ENCODE measurements around the gene NXPH3. TPM values are rescaled to one million over a fixed set of nuclear protein-coding genes. Genes with fewer than 3 reads are reported as not detected.

Gene NXPH3
- total and polyA plus RNA-seq, 9 of the 15 experiments (the other 6 are each of a cell fraction or from before 2014, with no cell fraction given), result 0.04 to 0.27 (median 0.07) TPM; not detected in 2

GRCh38 chr17:49588312-49588711, 12.6 kb downstream of the NXPH3 start:
- POLR2A ChIA-PET, result interaction anchor here (2.0 kb wide), 1 partner anchor 9 kb away, joined by 8 read pairs; no protein-coding TSS in a partner anchor
- Histone ChIP-seq H3K27ac (ENCODE audit: extremely low read depth, low read depth, low read length) (no peak overlapping the region), H3K27me3 (ENCODE audit: control insufficient read depth in 2 of 2, insufficient read depth in 2 of 2, low read length in 2 of 2) (no peaks in the 10 kb centered on the region), H3K9ac (ENCODE audit: insufficient read depth in 1 of 2, low read depth in 2 of 2, low read length in 2 of 2) (no peak overlapping the region), H3K9me3 (replicated peaks; ENCODE audit: control insufficient read depth, insufficient read depth, low read depth, low read length) (no peaks in the 10 kb centered on the region), H3K4me2 (ENCODE audit: insufficient read depth, low read length) (no peak overlapping the region), H3K4me3 (no peak overlapping the region), H3K4me1 (replicated peaks in 1 of 2; ENCODE audit: control insufficient read depth in 2 of 2, insufficient read depth in 2 of 2, low read length in 2 of 2) (no peaks in the 10 kb centered on the region), H4K20me1 (replicated peaks; ENCODE audit: control insufficient read depth, insufficient read depth, low read length) (0 out of 2 replicates have a peak, but pooled peaks cover 7% of the 10 kb centered on the region), H3K79me2 (ENCODE audit: control insufficient read depth, insufficient read depth, low read length) (no peaks in the 10 kb centered on the region), H3K36me3 (ENCODE audit: control insufficient read depth, insufficient read depth, low read length) (no peaks in the 10 kb centered on the region), H3K9me1 (ENCODE audit: control insufficient read depth, insufficient read depth, low read length) (no peaks in the 10 kb centered on the region), H2AFZ (ENCODE audit: low read depth, low read length) (no peak overlapping the region)
- CTCF ChIA-PET (ENCODE audit: low intra/inter-chr PET ratio), result no interaction called here
- no peak for DNase-seq (ENCODE audit: extremely low read depth in 1 of 4, low spot score in 3 of 4)
- intact Hi-C loops (cut with micrococcal nuclease), result no loop called here
- FAIRE-seq, result no peak
- 65% methylated on average over 8 of the region's 8 CpGs for WGBS (ENCODE audit: insufficient coverage, low coverage, missing lambda C conversion rate)
- no peak for ATAC-seq
- in situ Hi-C loops (cut with MboI), result no loop called here
- TF ChIP-seq ZNF655 (CRISPR knock-in tag; IDR thresholded peaks at IDR 0.05) (no peak), XRCC5 (IDR thresholded peaks at IDR 0.05; ENCODE audit: low read depth, low read length) (no peak)
- no TSS peak for BruUV-seq (replicated peaks)

- peak overlapping the region in 1 of 2 experiments; percentile 47; a peak in 1 of 4 replicates for H3K9ac ChIP-seq (ENCODE audit: insufficient read depth in 1 of 2, low read depth in 2 of 2, low read length in 2 of 2)
- no TSS peak for BruUV-seq (replicated peaks)
- no peaks in the 10 kb centered on the region for H3K9me3 ChIP-seq (replicated peaks; ENCODE audit: control insufficient read depth, insufficient read depth, low read depth, low read length)
- no peaks in the 10 kb centered on the region for H3K27me3 ChIP-seq (ENCODE audit: control insufficient read depth in 2 of 2, insufficient read depth in 2 of 2, low read length in 2 of 2)
- no peak overlapping the region for H3K4me2 ChIP-seq (ENCODE audit: insufficient read depth, low read length)
- no peak for ATAC-seq
- no peak overlapping the region for H2AFZ ChIP-seq (ENCODE audit: low read depth, low read length)
- no peak for TF ChIP-seq POLR2H (tag; IDR thresholded peaks at IDR 0.05; ENCODE audit: low read depth)
- TF ChIP-seq SP2 (IDR thresholded peaks at IDR 0.05; ENCODE audit: extremely low read depth, low read depth, low read length, poor library complexity, severe bottlenecking), result no peak
- TF ChIP-seq SMAD1 (IDR thresholded peaks at IDR 0.05; ENCODE audit: low read depth, low read length, partially characterized antibody), result no peak
- 0 out of 2 replicates have a peak, but pooled peaks cover 7% of the 10 kb centered on the region for H4K20me1 ChIP-seq (replicated peaks; ENCODE audit: control insufficient read depth, insufficient read depth, low read length)
- FAIRE-seq, result no peak
- DNase-seq (ENCODE audit: extremely low read depth in 1 of 4, low spot score in 3 of 4), result no peak
- ChIA-PET POLR2A (interaction anchor here (2.0 kb wide), 1 partner anchor 9 kb away, joined by 8 read pairs; no protein-coding TSS in a partner anchor), CTCF (ENCODE audit: low intra/inter-chr PET ratio) (no interaction called here)
- in situ Hi-C loops (cut with MboI), result no loop called here
- no peak overlapping the region for H3K27ac ChIP-seq (ENCODE audit: extremely low read depth, low read depth, low read length)
- no peaks in the 10 kb centered on the region; the same call in 2 of the 3 replicates for H3K36me3 ChIP-seq (ENCODE audit: control insufficient read depth, insufficient read depth, low read length)
- H3K9me1 ChIP-seq (ENCODE audit: control insufficient read depth, insufficient read depth, low read length), result no peaks in the 10 kb centered on the region
- no peak overlapping the region for H3K4me3 ChIP-seq
- no peaks in the 10 kb centered on the region for H3K79me2 ChIP-seq (ENCODE audit: control insufficient read depth, insufficient read depth, low read length)
- intact Hi-C loops (cut with micrococcal nuclease), result no loop called here
- 39% methylated on average over 7 of the region's 8 CpGs for WGBS (ENCODE audit: insufficient coverage, low coverage, missing lambda C conversion rate)
- no peaks in the 10 kb centered on the region for H3K4me1 ChIP-seq (replicated peaks in 1 of 2; ENCODE audit: control insufficient read depth in 2 of 2, insufficient read depth in 2 of 2, low read length in 2 of 2)
Observed at GRCh38 chr17:49588726-49589576, 13.3 kb downstream of the NXPH3 start.

Data from K562 (cell line).